Glutamatergic neuron (in vitro differentiated cells): ENCODE data around the gene CLIP2. TPM values are rescaled to one million over a fixed set of nuclear protein-coding genes. Genes with fewer than 3 reads are reported as not detected.

Experiments used
- DNase-seq: peaks from one replicate; pipeline ENCODE4 v3.0.0; 2022
- H3K27ac Mint-ChIP-seq: one replicate; pipeline ENCODE4 v1.8.0; 2020; ENCODE audit warnings: mild to moderate bottlenecking, mixed read lengths, inconsistent platforms; ENCODE audit not compliant: unreplicated experiment
- H3K27me3 Mint-ChIP-seq: one replicate; pipeline ENCODE4 v1.8.0; 2020; ENCODE audit warnings: mild to moderate bottlenecking, moderate library complexity, mixed read lengths, inconsistent platforms; ENCODE audit not compliant: unreplicated experiment
- H3K36me3 Mint-ChIP-seq: one replicate; pipeline ENCODE4 v1.8.0; 2020; ENCODE audit warnings: mild to moderate bottlenecking, mixed read lengths, inconsistent platforms; ENCODE audit not compliant: unreplicated experiment
- H3K4me1 Mint-ChIP-seq: one replicate; pipeline ENCODE4 v1.8.0; 2020; ENCODE audit warnings: mild to moderate bottlenecking, low read depth, mixed read lengths, inconsistent platforms; ENCODE audit not compliant: unreplicated experiment
- H3K4me3 Mint-ChIP-seq: one replicate; pipeline ENCODE4 v1.8.0; 2020; ENCODE audit warnings: mild to moderate bottlenecking, mixed read lengths, inconsistent platforms; ENCODE audit not compliant: unreplicated experiment
- H3K9me3 Mint-ChIP-seq: one replicate; pipeline ENCODE4 v1.8.0; 2020; ENCODE audit warnings: mild to moderate bottlenecking, moderate library complexity, mixed read lengths, inconsistent platforms; ENCODE audit not compliant: unreplicated experiment
- total RNA-seq: library from RNA; stranded (reverse); fragmentation: NEBNext Ultra II Directional; extraction: Animal tissue kit (Norgen Biotek cat#: 25700); gene quantifications from one replicate; pipeline ENCODE4 v1.2.1, GENCODE V29; 2021; ENCODE audit not compliant: unreplicated experiment
- TF ChIP-seq, protein P1 (sequence below): fragments of 200-600 bp; sonication (generic); IDR thresholded peaks from one replicate; pipeline ENCODE4 v1.5.0; 2021; ENCODE audit not compliant: partially characterized antibody, unreplicated experiment

The CLIP2 gene
- total RNA-seq, 1 donor from 2014 or later = 96.1 TPM

DNA sequence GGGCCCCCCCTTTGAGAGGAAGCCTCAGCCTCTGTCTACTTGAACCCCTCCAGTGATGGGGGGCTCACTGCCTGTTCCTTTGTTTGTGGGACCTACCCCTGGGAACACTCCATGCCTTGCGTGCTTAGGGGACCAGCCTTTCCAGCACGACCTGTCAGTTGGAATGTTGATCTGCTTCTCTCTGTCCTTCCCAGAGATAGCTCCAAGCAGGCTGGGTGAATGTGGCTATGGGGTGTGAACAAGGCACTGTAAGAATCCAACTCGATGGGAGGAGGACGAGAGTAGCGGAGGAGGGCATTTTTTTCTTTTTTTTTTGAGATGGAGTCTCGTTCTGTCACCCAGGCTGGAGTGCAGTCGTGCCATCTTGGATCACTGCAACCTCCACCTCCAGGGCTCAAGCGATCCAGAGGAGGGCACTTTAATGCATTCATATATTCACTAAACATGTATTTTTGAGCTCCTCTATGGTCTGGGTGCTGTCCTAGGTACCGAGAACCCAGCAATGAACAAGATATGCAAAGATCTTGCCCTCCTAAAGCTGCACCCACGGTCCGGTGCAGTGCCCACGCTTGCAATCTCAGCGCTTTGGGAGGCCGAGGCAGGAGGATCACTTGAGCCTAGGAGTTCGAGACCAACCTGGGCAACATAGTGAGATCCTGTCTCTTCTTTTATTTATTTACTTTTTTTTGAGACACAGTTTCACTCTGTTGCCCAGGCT is 8.5 kb downstream of the CLIP2 start:
- TF ChIP-seq, protein P1, sequence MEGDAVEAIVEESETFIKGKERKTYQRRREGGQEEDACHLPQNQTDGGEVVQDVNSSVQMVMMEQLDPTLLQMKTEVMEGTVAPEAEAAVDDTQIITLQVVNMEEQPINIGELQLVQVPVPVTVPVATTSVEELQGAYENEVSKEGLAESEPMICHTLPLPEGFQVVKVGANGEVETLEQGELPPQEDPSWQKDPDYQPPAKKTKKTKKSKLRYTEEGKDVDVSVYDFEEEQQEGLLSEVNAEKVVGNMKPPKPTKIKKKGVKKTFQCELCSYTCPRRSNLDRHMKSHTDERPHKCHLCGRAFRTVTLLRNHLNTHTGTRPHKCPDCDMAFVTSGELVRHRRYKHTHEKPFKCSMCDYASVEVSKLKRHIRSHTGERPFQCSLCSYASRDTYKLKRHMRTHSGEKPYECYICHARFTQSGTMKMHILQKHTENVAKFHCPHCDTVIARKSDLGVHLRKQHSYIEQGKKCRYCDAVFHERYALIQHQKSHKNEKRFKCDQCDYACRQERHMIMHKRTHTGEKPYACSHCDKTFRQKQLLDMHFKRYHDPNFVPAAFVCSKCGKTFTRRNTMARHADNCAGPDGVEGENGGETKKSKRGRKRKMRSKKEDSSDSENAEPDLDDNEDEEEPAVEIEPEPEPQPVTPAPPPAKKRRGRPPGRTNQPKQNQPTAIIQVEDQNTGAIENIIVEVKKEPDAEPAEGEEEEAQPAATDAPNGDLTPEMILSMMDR = no peak
- no peaks in the 10 kb centered on the region for H3K36me3 Mint-ChIP-seq
- no peak overlapping the region for H3K27ac Mint-ChIP-seq

DNA sequence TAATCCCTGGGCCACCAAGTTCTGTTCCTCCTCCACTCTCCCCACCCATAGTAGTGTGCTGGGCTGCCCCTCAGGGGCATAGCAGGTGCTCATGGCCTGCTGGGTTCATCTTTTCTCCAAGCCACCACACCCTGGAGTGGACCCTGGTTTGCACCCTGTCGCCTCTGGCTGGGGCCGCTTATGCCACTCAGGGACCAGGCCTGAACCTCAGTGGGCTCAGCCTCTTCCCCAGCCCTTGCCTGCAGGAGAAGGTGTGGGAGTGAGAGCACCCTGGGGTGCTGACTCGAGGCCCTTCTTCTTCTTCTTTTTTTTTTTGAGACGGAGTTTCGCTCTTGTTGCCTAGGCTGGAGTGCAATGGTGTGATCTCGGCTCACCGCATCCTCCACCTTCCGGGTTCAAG is 10.2 kb downstream of the CLIP2 start:
- Mint-ChIP-seq H3K27me3 (no peaks in the 10 kb centered on the region), H3K27ac (no peak overlapping the region)

More for the DNA sequence above, 8.5 kb downstream of the CLIP2 start:
- Mint-ChIP-seq H3K9me3 (peaks cover 5% of the 10 kb centered on the region), H3K4me3 (no peak overlapping the region), H3K4me1 (peaks cover 18% of the 10 kb centered on the region), H3K27me3 (peaks cover 2% of the 10 kb centered on the region)
- DNase-seq = no peak

GRCh38 chr7:74300926-74301325 is 11.7 kb downstream of the CLIP2 start:
- TF ChIP-seq, protein P1 = no peak
- Mint-ChIP-seq H3K4me3 (no peak overlapping the region), H3K27me3 (peaks cover 1% of the 10 kb centered on the region), H3K36me3 (no peaks in the 10 kb centered on the region), H3K27ac (no peak overlapping the region), H3K9me3 (peaks cover 3% of the 10 kb centered on the region), H3K4me1 (no peaks in the 10 kb centered on the region)
- DNase-seq = no peak

More for the DNA sequence above, 10.2 kb downstream of the CLIP2 start:
- peaks cover 4% of the 10 kb centered on the region for H3K9me3 Mint-ChIP-seq
- peaks cover 7% of the 10 kb centered on the region for H3K4me1 Mint-ChIP-seq
- DNase-seq = no peak
- TF ChIP-seq, protein P1 = no peak
- H3K36me3 Mint-ChIP-seq = no peaks in the 10 kb centered on the region
- H3K4me3 Mint-ChIP-seq = no peak overlapping the region

GRCh38 chr7:74302745-74303221 is 13.6 kb downstream of the CLIP2 start:
- H3K36me3 Mint-ChIP-seq = no peaks in the 10 kb centered on the region
- no peak overlapping the region for H3K27ac Mint-ChIP-seq
- peaks cover 3% of the 10 kb centered on the region for H3K27me3 Mint-ChIP-seq
- DNase-seq = no peak
- peaks cover 5% of the 10 kb centered on the region for H3K4me1 Mint-ChIP-seq
- H3K9me3 Mint-ChIP-seq = peaks cover 2% of the 10 kb centered on the region
- TF ChIP-seq, protein P1 = no peak
- H3K4me3 Mint-ChIP-seq = no peak overlapping the region

DNA sequence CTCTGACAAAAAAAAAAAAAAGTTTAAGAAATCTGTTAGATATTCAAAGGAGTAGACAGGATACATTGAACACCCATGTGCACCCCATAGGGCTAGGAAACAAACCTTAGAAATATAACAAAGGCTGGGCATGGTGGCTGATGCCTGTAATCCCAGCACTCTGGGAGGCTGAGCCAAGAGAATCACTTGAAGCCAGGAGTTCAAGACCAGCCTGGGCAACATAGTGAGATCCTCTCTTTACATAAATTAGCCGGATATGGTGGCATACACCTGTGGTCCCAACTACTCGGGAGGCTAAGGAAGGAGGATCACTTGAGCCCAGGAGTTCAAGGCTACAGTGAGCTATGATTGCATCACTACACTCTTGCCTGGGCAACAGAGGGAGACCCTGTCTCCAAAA is 15.3 kb downstream of the CLIP2 start:
- DNase-seq = no peak
- Mint-ChIP-seq H3K27ac (no peak overlapping the region), H3K4me3 (no peak overlapping the region), H3K4me1 (peaks cover 7% of the 10 kb centered on the region), H3K36me3 (no peaks in the 10 kb centered on the region), H3K27me3 (peaks cover 3% of the 10 kb centered on the region), H3K9me3 (peaks cover 2% of the 10 kb centered on the region)
- TF ChIP-seq, protein P1 = no peak
